Measurements from ENCODE around the gene TRIM42.

The TRIM42 gene

DNA sequence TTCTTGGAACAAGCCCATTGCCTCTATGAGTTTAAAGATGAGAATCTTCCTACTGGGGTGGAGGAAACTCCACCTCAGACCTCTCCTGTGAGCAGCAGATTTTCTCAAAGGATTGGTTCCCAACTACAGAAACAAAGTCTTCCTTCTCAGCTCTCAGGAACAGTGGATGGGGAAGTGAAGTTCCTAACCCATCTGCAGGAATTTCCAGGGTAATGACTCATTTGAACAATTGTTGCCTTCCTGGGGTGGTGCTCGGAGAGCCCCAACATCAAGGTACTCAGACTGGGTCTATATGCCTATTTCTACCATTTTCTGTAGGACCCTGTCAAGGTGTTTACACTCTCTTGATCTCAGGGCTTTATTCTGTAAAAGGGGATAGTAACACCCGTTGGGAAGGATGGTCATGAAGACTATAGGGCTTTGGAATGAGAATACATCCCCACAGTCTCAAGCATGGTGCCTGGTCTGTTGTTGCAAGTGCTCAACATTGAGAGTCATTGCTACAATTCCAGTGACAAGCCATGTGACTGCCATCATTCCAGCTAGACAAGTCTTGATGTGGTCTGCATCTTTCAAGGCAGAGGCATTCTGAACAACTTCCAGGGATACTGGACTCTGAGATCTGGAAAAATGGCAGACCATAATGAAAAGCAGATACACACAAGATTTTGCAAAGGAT, 33.0 kb downstream of the TRIM42 start:
- DNase-seq (ENCODE audit: low spot score) = no peak

DNA sequence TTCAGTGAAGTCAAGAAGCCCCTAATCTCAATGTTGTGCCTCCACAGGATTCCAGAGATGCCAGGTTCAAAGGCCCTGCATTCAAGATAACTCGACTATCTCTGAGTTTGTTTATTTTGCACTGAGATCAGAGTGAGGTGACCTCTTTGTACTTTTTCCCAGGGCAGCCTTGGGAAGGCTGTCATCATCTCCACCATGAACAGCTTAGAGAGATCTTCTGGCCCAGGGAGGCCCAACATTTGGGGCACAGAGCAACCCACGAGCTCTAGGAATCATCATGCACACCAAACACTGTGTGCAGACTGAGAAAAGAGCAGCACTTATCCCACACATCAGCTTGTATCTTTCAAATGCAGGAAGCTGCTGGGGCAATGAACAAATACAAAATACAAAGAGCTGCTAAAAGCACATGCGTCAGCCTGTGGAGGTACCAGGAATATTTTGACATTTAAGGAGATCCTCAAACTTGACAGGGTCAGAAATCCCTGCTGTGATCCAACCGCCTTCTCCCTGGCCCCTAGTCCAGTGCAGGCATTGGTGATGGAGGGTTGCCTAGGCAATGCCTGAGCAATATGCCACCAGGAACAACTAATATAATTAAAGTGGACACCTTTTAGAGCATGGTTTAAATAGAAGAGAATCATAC, 33.6 kb downstream of the TRIM42 start:
- no peak for DNase-seq (ENCODE audit: low spot score)

DNA sequence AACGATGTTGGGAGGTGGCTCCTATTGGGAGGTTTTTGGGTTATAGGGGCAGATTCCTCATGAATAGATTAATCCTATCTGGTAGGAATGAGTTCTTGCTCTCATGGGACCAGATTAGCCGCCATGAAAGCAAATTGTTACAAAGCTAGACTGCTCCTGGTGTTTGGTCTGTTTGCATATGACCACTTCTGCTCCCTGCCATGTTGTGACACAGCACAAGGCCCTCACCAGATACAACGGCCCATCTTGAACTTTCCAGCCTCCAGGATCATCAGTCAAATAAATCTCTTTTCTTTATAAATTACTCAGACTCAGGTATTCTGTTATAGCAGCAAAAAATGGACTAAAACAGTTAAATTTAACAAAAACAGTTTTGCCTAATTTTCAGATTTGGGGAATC, 34.4 kb downstream of the TRIM42 start:
- no peak for DNase-seq (ENCODE audit: low spot score)

DNA sequence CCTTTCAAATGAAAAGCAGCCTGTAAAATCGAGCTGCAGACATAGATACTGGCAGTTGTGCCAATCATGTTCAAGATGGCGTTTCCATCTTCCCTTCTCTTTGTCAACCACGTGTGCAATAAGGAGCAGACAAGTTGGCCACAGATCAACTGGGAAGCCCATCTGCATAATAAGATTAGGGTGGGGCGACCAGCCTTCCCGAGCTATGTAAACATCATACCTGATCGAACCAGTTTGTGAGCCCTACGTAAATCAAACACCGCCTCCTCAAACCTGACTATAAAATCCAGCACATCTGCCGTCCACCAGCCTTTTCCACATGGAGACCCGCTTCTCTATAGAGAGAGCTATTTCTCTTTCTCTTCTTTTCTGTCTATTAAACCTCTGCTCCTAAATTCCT, 37.2 kb downstream of the TRIM42 start:
- DNase-seq (ENCODE audit: low spot score) = no peak

DNA sequence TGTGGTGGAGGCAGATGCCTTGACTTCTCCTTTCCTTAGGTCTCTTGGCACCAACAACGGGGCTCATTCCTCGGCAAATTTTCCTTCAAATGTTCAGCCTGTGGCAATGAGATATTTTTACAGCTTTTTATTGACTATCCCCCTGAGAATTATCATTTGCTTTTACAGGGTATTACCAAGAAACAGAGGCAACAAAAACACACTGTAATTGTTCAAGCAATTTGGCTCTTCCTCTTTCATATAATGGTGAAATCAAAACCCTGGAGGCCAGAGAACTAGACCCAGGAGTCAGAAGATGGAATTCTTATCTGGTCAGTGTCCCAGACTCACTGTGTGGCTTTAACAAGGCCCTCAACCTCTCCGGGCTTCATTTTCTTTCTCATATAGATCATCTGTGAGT, 40.1 kb downstream of the TRIM42 start:
- DNase-seq (ENCODE audit: low spot score) = no peak

DNA sequence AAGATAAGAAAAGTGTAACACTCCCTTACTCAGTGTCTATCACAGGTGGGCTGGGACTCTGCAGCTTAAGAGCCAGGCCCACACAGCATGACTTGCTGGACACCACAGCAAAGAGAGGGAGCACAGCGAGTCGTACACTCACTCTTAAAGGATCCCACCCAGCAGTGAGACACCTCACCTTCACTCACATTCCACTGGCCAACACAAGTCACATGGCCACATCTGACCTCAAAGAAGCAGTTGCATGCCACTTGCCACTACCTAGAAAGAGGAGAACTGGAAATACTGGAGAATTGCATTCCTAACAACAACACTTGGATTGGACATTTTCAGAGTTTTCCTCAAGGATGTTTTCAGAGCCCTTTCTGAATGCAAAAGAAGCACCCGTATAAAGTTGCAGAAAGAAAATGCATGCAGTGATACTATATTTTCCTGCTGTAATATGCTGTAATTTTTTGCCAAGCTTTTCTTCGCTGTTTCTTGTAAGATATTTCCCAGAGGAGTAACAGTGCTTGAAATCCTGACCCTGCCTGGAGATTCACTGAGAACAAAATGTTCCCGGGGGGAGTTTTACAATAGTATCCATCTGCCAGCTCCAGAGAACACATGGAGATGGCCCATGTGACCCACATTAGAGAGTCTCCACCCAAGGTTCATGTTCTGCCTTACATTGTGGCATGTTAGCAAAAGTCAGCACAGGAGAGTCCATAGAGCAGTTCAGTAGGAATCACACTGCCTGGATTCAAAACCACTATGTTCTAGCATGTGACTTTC, 42.2 kb downstream of the TRIM42 start:
- no peak for DNase-seq (ENCODE audit: low spot score)

DNA sequence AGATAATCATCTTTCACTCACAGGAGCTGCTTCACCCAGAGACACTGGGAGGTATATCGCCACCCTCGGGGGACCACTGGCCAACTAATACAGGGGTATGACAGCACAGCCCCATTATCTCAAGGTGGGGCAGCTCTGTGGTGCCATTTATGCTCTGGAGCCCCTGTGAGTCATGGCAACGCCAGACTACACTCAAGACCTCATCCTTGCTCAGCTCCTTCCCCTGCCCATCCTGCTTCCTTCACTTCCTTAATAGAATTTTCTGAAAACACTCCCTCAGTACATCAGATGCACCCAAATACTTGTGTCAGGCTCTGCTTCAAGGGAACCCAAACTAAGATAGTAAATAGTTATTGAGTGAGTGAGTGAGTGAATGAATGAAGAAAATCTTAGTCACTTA, 45.7 kb downstream of the TRIM42 start:
- no peak for DNase-seq (ENCODE audit: low spot score)

DNA sequence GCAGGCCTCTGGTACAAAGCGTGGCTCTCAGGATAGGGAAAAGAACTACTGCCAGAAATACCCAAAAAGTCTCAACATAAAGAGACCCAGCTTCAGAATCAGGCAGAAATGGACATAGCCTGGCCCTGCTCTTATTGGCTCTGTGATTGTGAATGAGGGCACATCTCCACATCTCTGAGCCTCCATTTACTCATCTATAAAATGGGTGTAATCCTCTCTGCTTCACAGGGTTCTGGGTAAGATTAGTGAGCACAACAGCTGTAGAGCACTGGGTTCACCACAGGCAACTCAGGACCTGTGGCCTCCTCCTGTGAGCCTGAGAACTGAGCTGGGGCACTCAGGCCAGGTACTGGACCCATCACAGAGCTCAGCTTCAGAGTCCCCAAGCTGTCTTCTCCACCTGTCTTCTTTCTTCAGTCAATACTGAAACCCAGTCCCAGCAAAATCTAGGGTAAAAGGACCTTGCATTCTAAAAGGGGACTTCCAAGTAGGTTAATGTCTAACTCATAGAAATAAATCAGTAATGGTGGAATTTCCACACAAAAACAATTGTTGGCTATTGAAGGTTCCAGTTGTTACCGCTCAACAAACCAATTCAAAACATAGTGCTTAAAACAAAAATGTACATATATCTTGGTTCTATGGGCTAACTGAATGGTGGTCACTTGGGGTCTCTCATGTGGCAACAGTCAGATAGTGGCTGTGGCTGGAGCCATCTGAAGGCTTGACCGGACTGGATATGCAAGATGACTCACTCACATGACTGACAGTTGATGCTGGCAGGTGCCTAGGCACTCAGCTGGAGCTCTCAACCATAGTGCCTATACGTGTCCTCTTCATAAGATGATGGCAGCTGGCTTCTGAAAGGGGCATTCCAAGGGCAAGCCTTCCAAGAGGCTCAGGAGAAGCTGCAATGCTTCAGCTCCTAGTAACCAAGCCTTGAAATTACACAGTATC, 47.3 kb downstream of the TRIM42 start:
- no peak for DNase-seq (ENCODE audit: low spot score)

DNA sequence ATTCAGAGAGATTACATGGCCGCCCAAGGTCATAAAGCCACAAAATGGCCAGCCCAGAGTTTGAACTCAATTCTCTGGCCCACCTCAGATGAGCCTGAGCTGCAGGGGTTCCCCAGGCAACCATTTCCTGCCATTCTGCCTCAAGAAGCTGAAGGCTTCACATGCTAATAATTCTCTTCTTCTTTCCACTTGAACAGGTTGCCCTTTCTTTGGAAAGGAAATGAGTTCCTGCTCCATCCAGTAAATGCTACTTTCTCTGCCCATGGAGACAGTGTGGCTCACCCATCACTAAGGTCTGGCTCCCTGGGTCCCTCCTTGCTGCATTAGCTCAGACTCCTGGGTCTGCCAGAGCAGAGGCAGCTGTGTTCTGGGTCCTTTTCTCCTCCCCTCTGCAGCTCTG, 48.2 kb downstream of the TRIM42 start:
- DNase-seq (ENCODE audit: low spot score) = no peak

DNA sequence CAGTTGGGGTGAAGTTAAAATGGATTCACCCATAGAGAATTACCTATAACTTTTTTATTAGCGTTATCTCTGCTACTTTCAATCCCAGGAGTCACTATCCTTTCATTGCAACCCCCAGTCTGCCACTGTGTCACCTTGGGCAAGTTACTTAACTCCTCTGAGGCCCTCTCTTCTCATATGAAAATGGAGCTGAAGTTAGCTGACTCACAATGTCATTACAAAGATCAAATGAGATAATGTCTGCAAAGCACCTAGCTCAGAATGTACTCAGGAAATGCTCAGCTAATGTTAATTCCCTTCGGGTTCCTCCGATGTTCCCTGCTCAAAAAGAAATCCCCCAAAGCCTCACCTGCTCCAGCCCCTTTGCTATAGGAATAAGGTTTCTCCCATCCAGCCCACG, 50.0 kb downstream of the TRIM42 start:
- DNase-seq (ENCODE audit: low spot score) = no peak

DNA sequence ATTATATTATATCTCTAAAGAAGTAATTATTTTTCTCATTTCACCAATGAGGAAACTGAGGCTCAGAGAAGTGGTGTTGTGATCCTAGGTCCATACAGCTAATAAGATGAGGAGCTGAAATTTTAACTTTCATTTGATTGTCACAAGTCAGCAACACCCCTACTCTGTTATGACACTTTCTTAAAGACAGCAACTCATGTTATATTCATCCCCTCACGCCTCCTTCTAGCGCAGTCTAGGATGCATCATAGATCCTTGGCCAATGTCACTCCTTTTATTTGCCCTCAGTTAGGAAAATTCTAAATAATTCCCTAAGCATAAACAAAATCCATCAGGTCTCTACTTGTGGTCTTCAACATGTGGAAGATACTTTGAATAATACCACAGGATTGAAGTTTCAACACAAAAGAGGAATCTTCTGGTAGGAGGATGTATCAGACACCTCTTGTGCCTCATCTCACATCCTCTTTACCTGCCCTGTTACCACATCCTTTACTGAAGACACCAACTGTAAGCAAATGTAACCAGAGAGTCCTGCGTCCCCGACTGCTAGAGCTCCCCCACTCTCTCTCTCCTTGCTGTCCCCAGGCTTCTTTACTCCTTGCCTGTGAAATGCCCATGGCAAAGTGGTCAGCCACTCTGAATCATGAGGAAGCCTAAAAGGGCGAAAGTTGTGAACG, 53.7 kb downstream of the TRIM42 start:
- DNase-seq (ENCODE audit: low spot score) = no peak

DNA sequence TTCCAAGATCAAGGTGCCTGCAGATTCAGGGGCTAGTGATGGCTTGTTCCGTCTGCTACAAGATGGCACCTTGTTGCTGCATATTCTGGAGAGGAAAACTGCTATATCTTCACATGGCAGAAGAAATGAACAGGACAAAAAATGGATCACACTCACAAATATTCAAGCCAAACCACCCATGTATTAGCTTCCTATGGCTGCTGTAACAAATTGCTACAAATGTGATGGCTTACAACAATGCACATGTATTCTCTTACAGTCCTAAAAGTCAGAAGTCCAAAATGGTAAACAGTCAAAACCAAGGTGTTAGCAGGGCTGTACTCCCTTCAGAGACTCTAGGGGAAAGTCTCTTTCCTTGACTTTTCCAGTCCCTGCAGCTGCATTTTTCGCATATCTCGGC, 55.8 kb downstream of the TRIM42 start:
- no peak for DNase-seq (ENCODE audit: low spot score)

DNA sequence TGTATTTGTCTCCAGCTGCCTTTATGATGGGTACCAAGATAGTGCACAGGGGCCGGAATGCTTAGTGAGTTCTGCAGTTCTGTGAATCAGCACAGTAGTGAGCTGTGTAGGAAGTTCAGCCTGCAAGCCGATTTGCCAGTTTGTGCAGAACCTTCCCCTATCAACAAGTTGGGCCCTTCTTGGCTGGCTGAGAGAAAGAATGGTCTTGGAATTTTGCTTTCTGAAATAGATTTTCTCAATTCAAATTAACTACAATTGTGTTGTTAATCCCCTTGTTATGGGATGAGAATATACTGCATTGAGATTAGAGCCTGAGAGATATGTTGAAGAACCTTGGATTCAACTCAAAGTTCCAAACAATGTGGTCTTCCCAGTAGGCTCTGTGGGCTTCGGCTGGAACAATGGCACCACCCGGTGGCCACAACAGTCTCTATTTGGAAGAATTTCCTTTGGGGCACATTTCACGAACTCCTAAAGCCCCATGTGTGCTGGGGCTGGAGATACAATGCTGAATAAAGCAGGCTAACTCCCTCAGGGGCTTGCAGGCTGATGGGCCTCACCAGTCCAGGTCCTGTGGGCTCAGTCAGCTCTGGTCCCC, 59.1 kb downstream of the TRIM42 start:
- peak; percentile 47 for DNase-seq (ENCODE audit: low spot score)

DNA sequence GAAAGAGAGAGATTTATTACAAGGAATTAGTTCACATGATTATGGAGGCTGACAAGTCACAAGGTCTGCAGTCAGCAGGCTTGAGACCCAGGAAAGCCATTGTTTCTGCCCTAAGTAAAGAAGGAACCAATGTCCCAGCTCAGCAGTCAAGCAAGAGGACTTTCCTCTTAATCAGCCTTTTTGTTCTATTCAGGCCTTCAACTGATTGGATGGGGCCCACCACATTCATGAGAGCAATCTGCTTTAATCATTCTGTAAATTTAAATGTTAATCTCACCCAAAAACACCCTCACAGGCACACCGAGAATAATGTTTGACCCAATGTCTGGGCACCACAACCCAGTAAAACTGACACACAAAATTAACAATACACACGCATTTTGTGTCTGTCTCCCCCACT, 64.3 kb downstream of the TRIM42 start:
- DNase-seq (ENCODE audit: low spot score) = no peak

DNA sequence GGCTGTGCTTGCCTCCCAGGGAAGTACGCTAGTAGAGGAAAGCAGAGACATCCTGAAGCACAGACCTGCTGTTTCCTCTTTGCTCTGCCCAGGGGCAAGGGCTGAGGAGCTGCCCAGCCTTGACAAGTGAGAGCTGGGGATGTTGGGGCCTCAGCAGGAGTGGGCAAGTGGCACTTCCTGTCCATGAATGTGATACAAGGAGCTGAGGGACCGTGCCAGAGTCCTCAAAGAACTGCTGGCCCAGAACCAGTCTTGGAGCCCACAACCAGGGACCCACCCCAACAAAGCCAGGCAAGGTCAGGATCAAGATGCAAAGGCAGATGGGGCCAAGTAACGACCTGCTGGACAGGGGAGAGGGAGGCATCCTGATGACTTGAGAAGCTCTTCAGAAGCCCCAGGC, 70.3 kb downstream of the TRIM42 start:
- DNase-seq (ENCODE audit: low spot score) = no peak

DNA sequence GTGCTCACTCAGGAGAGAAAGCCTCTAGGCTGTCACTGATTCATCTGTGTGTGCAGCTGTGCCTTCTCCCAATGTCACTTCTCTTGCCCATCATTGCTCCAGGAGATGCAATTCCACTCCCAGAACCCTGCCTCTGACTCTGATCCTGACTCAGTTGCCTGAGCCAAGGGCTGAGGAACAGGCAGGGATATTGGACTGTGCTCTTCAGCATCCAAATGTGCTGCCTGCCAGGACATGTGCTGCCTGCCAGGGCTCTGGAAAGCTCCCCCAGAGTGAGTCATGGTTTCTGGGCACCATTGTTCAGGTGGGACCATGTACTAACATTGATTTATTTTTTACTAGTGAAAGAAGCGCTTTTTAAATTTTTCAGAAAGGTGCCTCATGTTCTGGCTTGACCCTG, 71.0 kb downstream of the TRIM42 start:
- peak; percentile 6 for DNase-seq (ENCODE audit: low spot score)
